Lung (tissue), 12 donors: ENCODE results near the gene ARMC8. TPM values are rescaled to one million over a fixed set of nuclear protein-coding genes. Genes with fewer than 3 reads are reported as not detected.

ENCODE experiments used
- ATAC-seq: fragments of 200-7000 bp; cut with Tn5 transposase; one replicate; pipeline ENCODE4 v1.9.1; 2020; ENCODE audit warnings: moderate number of reproducible peaks; ENCODE audit not compliant: insufficient read depth, low FRiP score
- DNase-seq, 3 donors: peaks; one replicate each; pipeline ENCODE4 v3.0.0-alpha.2; 2013 to 2017
- H3K27ac ChIP-seq, 2 donors: one replicate each; pipeline ENCODE4 v1.5.1; 2013; ENCODE audit warnings: mild to moderate bottlenecking in 2 of 2, moderate library complexity in 2 of 2, control low read depth in 1 of 2, inconsistent platforms in 1 of 2, low read depth in 1 of 2, low read length in 1 of 2
- H3K27me3 ChIP-seq, 3 donors: one replicate each; pipeline ENCODE4 v1.5.1; 2013; ENCODE audit warnings: low read length in 2 of 3; ENCODE audit not compliant: control insufficient read depth in 3 of 3, insufficient read depth in 3 of 3
- H3K36me3 ChIP-seq, 4 donors: one replicate each; pipeline ENCODE4 v1.5.1; 2013; ENCODE audit warnings: low read length in 4 of 4, mild to moderate bottlenecking in 1 of 4, moderate library complexity in 1 of 4; ENCODE audit not compliant: control insufficient read depth in 4 of 4, insufficient read depth in 4 of 4
- H3K4me1 ChIP-seq, 5 donors: one replicate each; pipeline ENCODE4 v1.5.1; 2013; ENCODE audit warnings: low read length in 5 of 5, mild to moderate bottlenecking in 2 of 5, moderate library complexity in 1 of 5; ENCODE audit not compliant: control insufficient read depth in 5 of 5, insufficient read depth in 5 of 5
- H3K4me3 ChIP-seq: one replicate; pipeline ENCODE4 v1.5.1; 2013; ENCODE audit warnings: mild to moderate bottlenecking, control low read depth, moderate library complexity
- H3K9ac ChIP-seq, 2 donors: one replicate each; pipeline ENCODE4 v1.5.1; 2013; ENCODE audit warnings: low read length in 2 of 2, control low read depth in 1 of 2; ENCODE audit not compliant: insufficient read depth in 1 of 2
- H3K9me3 ChIP-seq, 4 donors: one replicate each; pipeline ENCODE4 v1.5.1; 2013; ENCODE audit warnings: low read length in 3 of 4, mild to moderate bottlenecking in 1 of 4, moderate library complexity in 1 of 4; ENCODE audit not compliant: control insufficient read depth in 4 of 4, insufficient read depth in 3 of 4
- WGBS, 2 donors: extraction: QIAGEN DNeasy Blood & Tissue Kit; methylation state at CpG; one replicate each; pipeline ENCODE4 v1.1.7; 2013; 5-methylcytosine and 5-hydroxymethylcytosine counted together
- polyA plus RNA-seq, 2 donors: library from polyadenylated mRNA; stranded (reverse); fragments of 200-250 nt; gene quantifications; one replicate each; pipeline ENCODE4 v1.2.1, GENCODE V29; 2013
- total RNA-seq, 2 donors: library from RNA; depleted of rRNA in 1 of 2; stranded (reverse); fragments of >200 nt in 1 of 2; gene quantifications; one replicate each; pipeline ENCODE4 v1.2.1, GENCODE V29; 2014 to 2021
- TF ChIP-seq, protein P1 (sequence below): IDR thresholded peaks from 2 replicates; pipeline ENCODE4 v1.5.1; 2012; ENCODE audit warnings: mild to moderate bottlenecking; ENCODE audit errors: control extremely low read depth, extremely low read depth
- donor health status: control.
- donor health status: control.
- donor health status: Bipolar disorder and iron deficiency.
- donor health status: healthy.
- donor health status: DM: yes; HTN: yes; CAD: no.

Gene ARMC8
- total and polyA plus RNA-seq, 4 donors = 14.2 to 68.8 (median 37.9) TPM

- Histone ChIP-seq H3K27me3 (no peaks in the 10 kb centered on the region), H3K27ac (no peak overlapping the region), H3K4me3 (no peak overlapping the region), H3K36me3 (peaks cover 0 to 9% (median 2%) of the 10 kb centered on the region in 4 donors), H3K9me3 (no peaks in the 10 kb centered on the region), H3K4me1 (peaks cover 0 to 31% (median 0%) of the 10 kb centered on the region in 5 donors), H3K9ac (no peak overlapping the region)
- 99 to 100% methylated on average over 2 of the region's 2 CpGs for WGBS, 2 donors
- no peak for DNase-seq
- TF ChIP-seq, protein P1, sequence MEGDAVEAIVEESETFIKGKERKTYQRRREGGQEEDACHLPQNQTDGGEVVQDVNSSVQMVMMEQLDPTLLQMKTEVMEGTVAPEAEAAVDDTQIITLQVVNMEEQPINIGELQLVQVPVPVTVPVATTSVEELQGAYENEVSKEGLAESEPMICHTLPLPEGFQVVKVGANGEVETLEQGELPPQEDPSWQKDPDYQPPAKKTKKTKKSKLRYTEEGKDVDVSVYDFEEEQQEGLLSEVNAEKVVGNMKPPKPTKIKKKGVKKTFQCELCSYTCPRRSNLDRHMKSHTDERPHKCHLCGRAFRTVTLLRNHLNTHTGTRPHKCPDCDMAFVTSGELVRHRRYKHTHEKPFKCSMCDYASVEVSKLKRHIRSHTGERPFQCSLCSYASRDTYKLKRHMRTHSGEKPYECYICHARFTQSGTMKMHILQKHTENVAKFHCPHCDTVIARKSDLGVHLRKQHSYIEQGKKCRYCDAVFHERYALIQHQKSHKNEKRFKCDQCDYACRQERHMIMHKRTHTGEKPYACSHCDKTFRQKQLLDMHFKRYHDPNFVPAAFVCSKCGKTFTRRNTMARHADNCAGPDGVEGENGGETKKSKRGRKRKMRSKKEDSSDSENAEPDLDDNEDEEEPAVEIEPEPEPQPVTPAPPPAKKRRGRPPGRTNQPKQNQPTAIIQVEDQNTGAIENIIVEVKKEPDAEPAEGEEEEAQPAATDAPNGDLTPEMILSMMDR = no peak
- ATAC-seq = no peak
Measured at GRCh38 chr3:138206196-138206595, 19.1 kb downstream of the ARMC8 start.

GRCh38 chr3:138210528-138210927 is 23.4 kb downstream of the ARMC8 start:
- ATAC-seq = no peak
- 86 to 94% methylated on average over 3 of the region's 3 CpGs for WGBS, 2 donors
- H3K27ac ChIP-seq = no peak overlapping the region

GRCh38 chr3:138213398-138214085 is 26.4 kb downstream of the ARMC8 start:
- peaks cover 0 to 7% (median 0%) of the 10 kb centered on the region in 5 donors for H3K4me1 ChIP-seq
- ATAC-seq (no peak), DNase-seq (no peak)
- H3K9ac ChIP-seq = no peak overlapping the region
- no peak overlapping the region for H3K27ac ChIP-seq
- 71 to 88% methylated on average over 7 of the region's 7 CpGs for WGBS, 2 donors
- H3K36me3 ChIP-seq = peaks cover 0 to 2% (median under 1%) of the 10 kb centered on the region in 4 donors
- H3K4me3 ChIP-seq = no peak overlapping the region
- H3K27me3 ChIP-seq = no peaks in the 10 kb centered on the region
- TF ChIP-seq, protein P1 = no peak
- H3K9me3 ChIP-seq = no peaks in the 10 kb centered on the region

More at GRCh38 chr3:138210528-138210927, 23.4 kb downstream of the ARMC8 start:
- no peaks in the 10 kb centered on the region for H3K27me3 ChIP-seq
- H3K9me3 ChIP-seq = no peaks in the 10 kb centered on the region
- DNase-seq = no peak
- no peak overlapping the region for H3K9ac ChIP-seq
- TF ChIP-seq, protein P1 = no peak
- H3K4me3 ChIP-seq = no peak overlapping the region
- peaks cover 0 to 11% (median 0%) of the 10 kb centered on the region in 5 donors for H3K4me1 ChIP-seq
- peaks cover 0 to 9% (median under 1%) of the 10 kb centered on the region in 4 donors for H3K36me3 ChIP-seq
